ENCODE measurements around the gene PRRG2.
A peak's percentile ranks its signal among the peaks of the same experiment; 100 is the strongest.

The PRRG2 gene

DNA sequence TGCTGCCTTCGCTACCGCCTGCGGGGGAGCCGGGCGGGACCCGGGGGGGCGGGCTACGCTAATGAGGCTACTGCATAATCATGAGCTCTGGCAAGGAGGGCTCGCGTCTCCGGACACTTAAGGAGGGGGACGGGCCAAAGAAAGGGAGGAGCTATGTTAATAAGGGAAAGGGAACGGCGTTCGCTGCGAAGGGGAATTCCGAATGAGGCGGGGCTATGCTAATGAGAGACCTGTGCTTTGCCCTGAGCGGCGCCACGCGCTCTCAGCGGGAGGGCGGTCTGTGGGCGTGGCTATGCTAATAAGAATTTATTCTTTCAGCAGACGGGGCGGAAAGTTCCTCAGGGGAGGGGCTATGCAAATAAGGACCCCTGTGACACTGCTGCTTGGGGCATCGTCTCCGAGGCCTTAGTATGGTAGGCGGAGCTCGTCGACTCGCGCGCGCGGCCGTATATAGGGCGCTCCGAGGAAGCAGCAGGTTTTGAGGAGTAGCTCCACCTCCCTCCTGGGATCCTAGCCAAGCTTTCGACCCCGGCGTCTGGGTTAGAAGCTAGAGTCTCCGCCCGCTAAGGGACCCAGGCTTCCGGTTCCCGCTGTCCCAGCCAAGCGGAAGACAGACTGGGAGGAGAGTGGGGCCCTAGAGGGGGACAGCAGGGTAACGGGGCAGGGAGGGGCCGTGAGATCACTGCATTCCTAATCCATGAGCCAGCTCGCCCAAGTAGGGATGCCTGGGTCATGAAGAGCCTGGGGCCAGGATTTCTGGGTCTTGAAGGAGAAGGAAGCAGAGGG is 59.2 kb downstream of the PRRG2 start, which contains the start of gene RRAS (continued):
- TF ChIP-seq ZNF266 (tag by site-specific recombination; IDR thresholded peaks at IDR 0.05; ENCODE audit: low read depth) (no peak), ZNF600 (tag by site-specific recombination; IDR thresholded peaks at IDR 0.05) (no peak), ZNF560 (tag by site-specific recombination; IDR thresholded peaks at IDR 0.05; ENCODE audit: borderline replicate concordance) (no peak), ZNF211 (tag by site-specific recombination; IDR thresholded peaks at IDR 0.05; ENCODE audit: low read depth) (no peak), ZNF23 (tag by site-specific recombination; IDR thresholded peaks at IDR 0.05; ENCODE audit: borderline replicate concordance) (no peak), ZNF202 (tag by site-specific recombination; IDR thresholded peaks at IDR 0.05; ENCODE audit: borderline replicate concordance) (no peak), ZNF221 (tag by site-specific recombination; IDR thresholded peaks at IDR 0.05; ENCODE audit: borderline replicate concordance) (no peak), ZSCAN30 (tag by site-specific recombination; IDR thresholded peaks at IDR 0.05) (peak; percentile 97), ZNF558 (tag by site-specific recombination; IDR thresholded peaks at IDR 0.05) (peak; percentile 24; the same call in 1 of the 2 replicates), ZNF585B (tag by site-specific recombination; IDR thresholded peaks at IDR 0.05) (no peak), GLI4 (tag by site-specific recombination; IDR thresholded peaks at IDR 0.05) (no peak), KLF10 (tag by site-specific recombination; IDR thresholded peaks at IDR 0.05) (peak; percentile 80), KLF17 (tag by site-specific recombination; IDR thresholded peaks at IDR 0.05) (peak; percentile 88), ZNF223 (tag by site-specific recombination; IDR thresholded peaks at IDR 0.05) (no peak), ZNF768 (tag by site-specific recombination; IDR thresholded peaks at IDR 0.05) (no peak), ZFP37 (tag by site-specific recombination; IDR thresholded peaks at IDR 0.05) (peak; percentile 92; the same call in 1 of the 2 replicates), ZSCAN4 (tag by site-specific recombination; IDR thresholded peaks at IDR 0.05) (peak; percentile 37), EGR2 (tag by site-specific recombination; IDR thresholded peaks at IDR 0.05; ENCODE audit: low read depth) (no peak), GLI2 (tag by site-specific recombination; IDR thresholded peaks at IDR 0.05; ENCODE audit: borderline replicate concordance, low read depth) (no peak), ZNF394 (tag by site-specific recombination; IDR thresholded peaks at IDR 0.05; ENCODE audit: borderline replicate concordance) (peak; percentile 100), ZNF843 (tag by site-specific recombination; IDR thresholded peaks at IDR 0.05) (peak; percentile 85), ZNF239 (tag by site-specific recombination; IDR thresholded peaks at IDR 0.05) (no peak), GLIS1 (tag by site-specific recombination; IDR thresholded peaks at IDR 0.05) (peak; percentile 63), ZNF645 (tag by site-specific recombination; IDR thresholded peaks at IDR 0.05) (no peak), ZNF473 (tag by site-specific recombination; IDR thresholded peaks at IDR 0.05) (no peak), ZNF24 (tag by site-specific recombination; IDR thresholded peaks at IDR 0.05) (peak; percentile 93), HOXD13 (CRISPR knock-in tag; IDR thresholded peaks at IDR 0.05; ENCODE audit: borderline replicate concordance) (no peak), ZNF626 (tag by site-specific recombination; IDR thresholded peaks at IDR 0.05) (no peak), ZNF324 (tag by site-specific recombination; IDR thresholded peaks at IDR 0.05) (peak; percentile 97), ZNF366 (tag by site-specific recombination; conservative IDR thresholded peaks at IDR 0.05) (peak; percentile 97), ZNF302 (tag by site-specific recombination; IDR thresholded peaks at IDR 0.05; ENCODE audit: low read depth) (no peak), ZNF37A (tag by site-specific recombination; IDR thresholded peaks at IDR 0.05) (no peak), ZNF292 (tag by site-specific recombination; IDR thresholded peaks at IDR 0.05; ENCODE audit: borderline replicate concordance, low read depth) (no peak)
- TF ChIP-seq, protein P1, sequence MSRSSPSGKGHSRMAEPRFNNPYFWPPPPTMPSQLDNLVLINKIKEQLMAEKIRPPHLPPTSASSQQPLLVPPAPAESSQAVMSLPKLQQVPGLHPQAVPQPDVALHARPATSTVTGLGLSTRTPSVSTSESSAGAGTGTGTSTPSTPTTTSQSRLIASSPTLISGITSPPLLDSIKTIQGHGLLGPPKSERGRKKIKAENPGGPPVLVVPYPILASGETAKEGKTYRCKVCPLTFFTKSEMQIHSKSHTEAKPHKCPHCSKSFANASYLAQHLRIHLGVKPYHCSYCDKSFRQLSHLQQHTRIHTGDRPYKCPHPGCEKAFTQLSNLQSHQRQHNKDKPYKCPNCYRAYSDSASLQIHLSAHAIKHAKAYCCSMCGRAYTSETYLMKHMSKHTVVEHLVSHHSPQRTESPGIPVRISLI (tag by site-specific recombination; IDR thresholded peaks at IDR 0.05), result no peak
- TF ChIP-seq, protein P2, sequence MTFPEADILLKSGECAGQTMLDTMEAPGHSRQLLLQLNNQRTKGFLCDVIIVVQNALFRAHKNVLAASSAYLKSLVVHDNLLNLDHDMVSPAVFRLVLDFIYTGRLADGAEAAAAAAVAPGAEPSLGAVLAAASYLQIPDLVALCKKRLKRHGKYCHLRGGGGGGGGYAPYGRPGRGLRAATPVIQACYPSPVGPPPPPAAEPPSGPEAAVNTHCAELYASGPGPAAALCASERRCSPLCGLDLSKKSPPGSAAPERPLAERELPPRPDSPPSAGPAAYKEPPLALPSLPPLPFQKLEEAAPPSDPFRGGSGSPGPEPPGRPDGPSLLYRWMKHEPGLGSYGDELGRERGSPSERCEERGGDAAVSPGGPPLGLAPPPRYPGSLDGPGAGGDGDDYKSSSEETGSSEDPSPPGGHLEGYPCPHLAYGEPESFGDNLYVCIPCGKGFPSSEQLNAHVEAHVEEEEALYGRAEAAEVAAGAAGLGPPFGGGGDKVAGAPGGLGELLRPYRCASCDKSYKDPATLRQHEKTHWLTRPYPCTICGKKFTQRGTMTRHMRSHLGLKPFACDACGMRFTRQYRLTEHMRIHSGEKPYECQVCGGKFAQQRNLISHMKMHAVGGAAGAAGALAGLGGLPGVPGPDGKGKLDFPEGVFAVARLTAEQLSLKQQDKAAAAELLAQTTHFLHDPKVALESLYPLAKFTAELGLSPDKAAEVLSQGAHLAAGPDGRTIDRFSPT (tag by site-specific recombination; IDR thresholded peaks at IDR 0.05), result peak; percentile 98

All from HEK293 (cell line).